Measurements from ENCODE around the gene TMPRSS3. TPM values are rescaled to one million over a fixed set of nuclear protein-coding genes. Genes with fewer than 3 reads are reported as not detected.

TMPRSS3 gene
- total RNA-seq = 10 to 100 TPM in 1 of 2 donors, 1 to 10 TPM in 1; 9.8 to 68.6 TPM

GRCh38 chr21:42395905-42396651, at the start of gene TMPRSS3:
Gene TMPRSS3, minus strand, starts transcription at chr21:42396052. Its CDS starts 635 bp downstream, at chr21:42395417.
- ATAC-seq = no peak
- Mint-ChIP-seq H3K9me3 (no peaks in the 10 kb centered on the region), H3K36me3 (peaks cover 12 to 61% of the 10 kb centered on the region in 2 donors), H3K27ac (peak within 1 kb of the TSS in 1 of 2 donors; percentile 38)
- no peak for DNase-seq (ENCODE audit: low spot score in 2 of 2)

DNA sequence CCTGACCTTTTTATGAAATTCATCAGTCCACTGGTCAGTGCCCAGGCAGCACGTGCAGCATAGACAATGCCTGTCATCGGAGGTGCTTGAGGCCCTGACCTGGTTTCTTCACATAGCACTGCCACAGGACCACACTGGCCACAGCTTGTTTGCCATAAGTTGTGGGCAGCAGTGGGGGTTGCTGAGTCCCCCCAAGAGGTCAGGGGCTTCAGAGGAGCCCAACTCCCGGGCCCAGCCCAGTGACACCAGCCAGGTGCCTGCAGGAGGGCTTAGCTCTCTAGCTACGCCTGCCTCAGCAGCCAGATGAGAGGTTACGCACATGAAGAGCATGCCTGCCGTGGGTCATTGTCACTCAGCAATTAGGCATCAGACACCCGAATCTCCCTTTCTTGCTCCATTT, 49.5 kb upstream of the TMPRSS3 start:
- Mint-ChIP-seq H3K27ac (peak overlapping the region in 1 of 2 donors; percentile 22), H3K36me3 (peaks cover 8 to 42% of the 10 kb centered on the region in 2 donors), H3K9me3 (no peaks in the 10 kb centered on the region)
- DNase-seq (ENCODE audit: low spot score in 2 of 2) = no peak
- no peak for ATAC-seq

DNA sequence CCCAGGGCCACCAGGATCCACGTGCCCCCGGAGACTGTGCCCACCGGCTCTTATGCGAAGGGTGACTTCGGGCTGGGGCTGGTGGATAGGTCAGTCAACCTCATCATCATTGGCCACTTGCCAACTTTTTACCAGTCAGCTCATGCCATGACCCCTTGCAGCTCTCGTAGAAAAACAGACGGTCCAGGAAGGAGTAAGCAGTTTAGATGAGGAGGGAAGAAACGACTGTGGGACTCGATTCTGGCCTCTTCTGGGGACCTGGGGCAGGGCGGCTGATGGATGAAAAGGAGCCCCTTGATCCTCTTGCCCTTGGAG, 48.9 kb upstream of the TMPRSS3 start:
- Mint-ChIP-seq H3K9me3 (peaks cover 0 to 3% of the 10 kb centered on the region in 2 donors), H3K36me3 (peaks cover 11 to 48% of the 10 kb centered on the region in 2 donors), H3K27ac (peak overlapping the region in 1 of 2 donors; percentile 5)
- no peak for ATAC-seq
- DNase-seq (ENCODE audit: low spot score in 2 of 2) = no peak

GRCh38 chr21:42443876-42444744, 48.3 kb upstream of the TMPRSS3 start:
- no peak overlapping the region for H3K27ac Mint-ChIP-seq
- ATAC-seq (no peak), DNase-seq (ENCODE audit: low spot score in 2 of 2) (peak in 1 of 2 donors; percentile 44)
- peaks cover 17 to 53% of the 10 kb centered on the region in 2 donors for H3K36me3 Mint-ChIP-seq
- H3K9me3 Mint-ChIP-seq = peaks cover 0 to 6% of the 10 kb centered on the region in 2 donors

- H3K27ac Mint-ChIP-seq = no peak overlapping the region
- H3K36me3 Mint-ChIP-seq = peaks cover 22 to 60% of the 10 kb centered on the region in 2 donors
- peak in 1 of 2 donors; percentile 40 for DNase-seq (ENCODE audit: low spot score in 2 of 2)
- no peak for ATAC-seq
- peaks cover 0 to 6% of the 10 kb centered on the region in 2 donors for H3K9me3 Mint-ChIP-seq
Observed at GRCh38 chr21:42443181-42443785, 47.4 kb upstream of the TMPRSS3 start.

GRCh38 chr21:42441963-42442362, 46.1 kb upstream of the TMPRSS3 start:
- DNase-seq (ENCODE audit: low spot score in 2 of 2) = no peak
- Mint-ChIP-seq H3K27ac (peak overlapping the region in 1 of 2 donors; percentile 72), H3K36me3 (peaks cover 27 to 63% of the 10 kb centered on the region in 2 donors), H3K9me3 (peaks cover 0 to 6% of the 10 kb centered on the region in 2 donors)
- ATAC-seq = no peak

DNA sequence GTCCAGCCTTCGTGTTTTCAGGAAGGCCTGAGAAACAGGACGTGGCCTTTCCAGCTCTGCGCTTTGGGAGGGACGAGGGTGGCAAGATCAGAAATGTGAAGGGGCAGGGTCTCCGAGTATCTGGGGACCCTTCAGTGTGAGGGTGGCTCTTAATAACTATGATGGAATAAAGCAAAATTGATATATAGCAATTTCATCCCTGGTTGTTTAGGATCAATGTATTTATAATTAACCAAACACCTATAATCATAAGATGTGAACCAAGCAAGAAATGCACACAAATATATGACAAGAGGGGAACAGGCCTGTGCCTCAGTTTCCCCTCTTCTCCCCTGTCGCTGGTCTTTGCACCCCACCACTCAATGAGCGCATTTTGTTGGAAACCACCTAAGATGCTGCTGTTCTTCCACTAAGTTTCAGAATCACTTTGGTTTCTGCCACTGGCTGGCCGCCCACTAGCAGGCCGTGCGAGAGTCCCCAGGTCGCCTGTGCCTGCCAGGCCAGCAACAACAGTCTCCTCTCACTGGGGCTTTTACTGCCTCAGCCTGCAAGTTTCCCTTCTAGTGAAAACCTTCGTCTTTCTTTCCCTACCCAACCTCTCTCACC, 44.4 kb upstream of the TMPRSS3 start:
- peaks cover 31 to 64% of the 10 kb centered on the region in 2 donors for H3K36me3 Mint-ChIP-seq
- DNase-seq (ENCODE audit: low spot score in 2 of 2) (no peak), ATAC-seq (peak; percentile 47 to 79)
- H3K9me3 Mint-ChIP-seq = peaks cover 0 to 14% of the 10 kb centered on the region in 2 donors
- H3K27ac Mint-ChIP-seq = peak overlapping the region in 1 of 2 donors; percentile 69

DNA sequence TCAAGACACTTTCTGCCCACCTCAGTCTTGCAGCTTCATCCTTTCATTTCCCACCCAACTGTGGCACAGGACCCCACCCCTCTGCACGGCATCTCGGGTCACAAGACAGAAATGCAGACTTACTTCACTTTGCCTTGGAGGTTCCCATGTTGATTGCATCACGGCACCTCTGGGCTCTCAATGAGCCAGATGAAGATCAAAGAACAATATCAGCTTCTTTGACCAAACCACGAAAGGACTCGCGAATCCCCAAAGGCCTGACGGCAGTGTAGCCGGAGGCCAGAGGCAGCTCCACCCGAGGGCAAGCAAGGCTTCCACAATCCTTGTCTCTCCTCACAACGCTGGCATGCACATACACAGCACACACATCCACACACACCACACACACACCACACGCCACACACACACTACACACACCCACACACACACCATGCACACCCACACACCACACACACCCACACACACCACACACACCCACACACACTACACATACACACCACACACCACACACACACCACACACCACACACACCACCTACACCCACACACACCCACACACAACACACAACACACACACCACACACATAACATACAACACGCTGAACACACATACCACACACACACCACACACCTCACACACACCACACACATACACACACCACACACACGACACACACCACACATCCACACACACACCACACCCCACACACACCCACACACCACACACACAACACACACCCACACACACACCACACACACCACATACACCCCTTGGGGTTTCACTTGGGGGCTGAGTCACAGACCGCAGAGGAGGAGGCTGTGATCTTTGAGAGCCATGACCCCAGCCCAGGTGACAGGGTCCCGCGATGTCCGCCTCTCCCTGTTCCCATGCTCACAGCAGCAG, 43.7 kb upstream of the TMPRSS3 start:
- DNase-seq (ENCODE audit: low spot score in 2 of 2) (no peak), ATAC-seq (peak; percentile 47 to 74)
- Mint-ChIP-seq H3K36me3 (peaks cover 39 to 72% of the 10 kb centered on the region in 2 donors), H3K27ac (peak overlapping the region; percentile 8 to 69), H3K9me3 (peaks cover 0 to 20% of the 10 kb centered on the region in 2 donors)

- DNase-seq (ENCODE audit: low spot score in 2 of 2) (no peak), ATAC-seq (no peak)
- H3K27ac Mint-ChIP-seq = peak overlapping the region in 1 of 2 donors; percentile 17
- H3K9me3 Mint-ChIP-seq = peaks cover 0 to 21% of the 10 kb centered on the region in 2 donors
- peaks cover 45 to 81% of the 10 kb centered on the region in 2 donors for H3K36me3 Mint-ChIP-seq
Observed at GRCh38 chr21:42438316-42439205, 42.7 kb upstream of the TMPRSS3 start.

DNA sequence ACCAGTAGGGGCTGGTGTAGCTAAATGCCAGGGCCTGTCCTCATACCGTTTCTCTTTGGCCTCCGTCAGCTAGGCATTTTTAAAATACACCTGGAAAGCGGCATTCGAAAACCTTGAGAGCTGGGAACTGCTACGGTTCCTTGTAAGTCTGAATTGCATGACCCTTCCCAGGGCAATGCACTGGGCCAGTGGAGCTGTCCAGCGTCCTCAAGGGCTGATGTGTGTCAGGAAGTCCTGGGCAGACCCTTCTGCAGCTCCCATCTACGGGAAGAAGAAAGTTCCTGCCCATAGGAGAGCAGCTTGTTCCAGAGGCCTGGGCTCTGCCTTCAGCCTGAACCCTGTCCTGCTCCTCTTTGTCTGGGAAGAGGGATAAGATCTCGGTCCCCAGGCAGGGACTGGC, 41.9 kb upstream of the TMPRSS3 start:
- DNase-seq (ENCODE audit: low spot score in 2 of 2) (no peak), ATAC-seq (no peak)
- Mint-ChIP-seq H3K9me3 (peaks cover 0 to 21% of the 10 kb centered on the region in 2 donors), H3K27ac (peak overlapping the region in 1 of 2 donors; percentile 17), H3K36me3 (peaks cover 46 to 89% of the 10 kb centered on the region in 2 donors)

DNA sequence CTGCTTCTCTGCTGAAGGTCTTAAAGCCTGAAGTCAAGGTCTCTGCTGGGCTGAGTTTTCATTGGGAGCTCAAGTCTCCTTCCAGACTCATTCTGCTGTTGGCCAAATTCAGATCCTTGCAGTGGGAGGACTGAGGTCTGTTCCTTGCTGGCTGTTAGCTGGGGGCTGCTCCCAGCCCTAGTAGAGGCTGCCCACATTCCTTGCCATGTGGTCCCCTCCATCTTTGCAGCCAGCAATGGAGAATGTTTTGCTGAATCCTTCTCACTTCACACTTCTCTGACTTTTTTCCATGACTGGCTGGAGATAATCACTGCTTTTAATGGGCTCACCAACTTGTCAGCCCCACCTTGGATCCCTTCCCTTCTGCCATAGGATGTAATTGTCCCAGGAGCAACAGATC, 41.1 kb upstream of the TMPRSS3 start:
- ATAC-seq = no peak
- Mint-ChIP-seq H3K27ac (no peak overlapping the region), H3K9me3 (peaks cover 4 to 29% of the 10 kb centered on the region in 2 donors), H3K36me3 (peaks cover 49 to 91% of the 10 kb centered on the region in 2 donors)
- no peak for DNase-seq (ENCODE audit: low spot score in 2 of 2)

GRCh38 chr21:42435833-42436232, 40.0 kb upstream of the TMPRSS3 start:
- H3K36me3 Mint-ChIP-seq = peaks cover 50 to 94% of the 10 kb centered on the region in 2 donors
- DNase-seq (ENCODE audit: low spot score in 2 of 2) (no peak), ATAC-seq (no peak)
- peaks cover 4 to 31% of the 10 kb centered on the region in 2 donors for H3K9me3 Mint-ChIP-seq
- H3K27ac Mint-ChIP-seq = no peak overlapping the region

DNA sequence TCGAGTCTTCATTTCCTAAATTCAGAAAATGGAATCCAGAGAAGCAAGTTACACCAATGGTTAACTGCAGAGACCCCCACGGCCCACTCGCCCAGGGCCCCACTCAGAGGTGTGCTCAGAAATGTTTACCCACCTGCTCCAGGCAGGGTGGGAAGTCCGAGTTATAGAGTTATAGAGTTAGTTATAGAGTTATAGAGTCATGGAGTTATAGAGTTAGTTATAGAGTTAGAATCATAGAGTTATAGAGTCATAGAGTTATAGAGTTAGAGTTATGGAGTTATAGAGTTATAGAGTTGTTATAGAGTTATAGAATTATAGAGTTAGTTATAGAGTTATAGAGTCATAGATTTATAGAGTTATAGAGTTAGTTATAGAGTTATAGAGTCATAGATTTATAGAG, 39.5 kb upstream of the TMPRSS3 start:
- peaks cover 50 to 92% of the 10 kb centered on the region in 2 donors for H3K36me3 Mint-ChIP-seq
- DNase-seq (ENCODE audit: low spot score in 2 of 2) (no peak), ATAC-seq (no peak)
- peaks cover 4 to 31% of the 10 kb centered on the region in 2 donors for H3K9me3 Mint-ChIP-seq
- no peak overlapping the region for H3K27ac Mint-ChIP-seq

DNA sequence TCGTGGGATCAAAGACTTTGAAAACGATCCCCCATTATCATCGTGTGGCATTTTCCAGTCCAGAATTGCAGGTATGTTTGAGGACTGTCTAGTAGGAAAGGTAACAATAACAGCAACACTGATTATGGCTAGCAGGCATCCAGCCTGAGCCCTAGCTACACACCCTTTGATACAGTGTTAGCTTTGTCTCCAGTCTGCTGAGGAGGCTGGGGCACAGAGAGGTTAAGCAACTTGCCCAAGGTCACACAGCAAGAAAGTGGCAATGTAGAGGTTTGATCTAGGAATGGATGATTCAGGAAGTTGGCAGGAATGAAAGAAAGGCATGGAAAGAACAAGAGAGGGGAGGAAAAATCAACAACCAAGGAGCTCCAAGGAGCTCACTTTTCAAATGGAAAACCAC, 39.0 kb upstream of the TMPRSS3 start:
- DNase-seq (ENCODE audit: low spot score in 2 of 2) (no peak), ATAC-seq (no peak)
- Mint-ChIP-seq H3K27ac (peak overlapping the region in 1 of 2 donors; percentile 86), H3K36me3 (peaks cover 49 to 88% of the 10 kb centered on the region in 2 donors), H3K9me3 (peaks cover 4 to 30% of the 10 kb centered on the region in 2 donors)
